T-cell (primary cell): ENCODE measurements around the gene LMNTD2. TPM values are rescaled to one million over a fixed set of nuclear protein-coding genes. Genes with fewer than 3 reads are reported as not detected.

Experiments
- ATAC-seq, 4 experiments: fragments of 200-7000 bp in 3 of 4; fragments of 150-1000 bp in 1 of 4; cut with Tn5 transposase; replicated peaks in 1 of 4; 1 replicate in 3 of 4; 2 replicates in 1 of 4; pipeline ENCODE4 v1.10.0; 2021; ENCODE audit warnings: moderate library complexity in 3 of 4, mild to moderate bottlenecking in 2 of 4, moderate number of reproducible peaks in 1 of 4
- CTCF ChIA-PET, 2 donors: fragments of 300-600 bp; sonication (Branson Sonifier 250); formaldehyde crosslinking; loops; one replicate each; lab custom pipeline; 2022; ENCODE audit warnings: antibody characterized with exemption in 2 of 2; lab: Charles Lee
- POLR2A ChIA-PET, 2 donors: fragments of 300-600 bp; sonication (Branson Sonifier 250); formaldehyde crosslinking; loops; one replicate each; lab custom pipeline; 2022; ENCODE audit warnings: antibody characterized with exemption in 2 of 2; lab: Charles Lee
- DNase-seq, 35 experiments: peaks; one replicate each; pipeline versions ENCODE4 v3.0.0 to v3.0.0-alpha.2; 2013 to 2023
- H3K27ac ChIP-seq: one replicate; pipeline ENCODE4 v1.5.1; 2013; ENCODE audit warnings: low read length
- H3K27me3 ChIP-seq, 2 experiments: replicated peaks in 1 of 2; 1 replicate in 1 of 2; 2 replicates in 1 of 2; pipeline versions ENCODE4 v1.6.1 to v1.7.0; 2013; ENCODE audit warnings: low read length in 1 of 2, mixed read lengths in 1 of 2; ENCODE audit not compliant: control insufficient read depth in 2 of 2, insufficient read depth in 2 of 2; ENCODE audit errors: extremely low read depth in 1 of 2
- H3K36me3 ChIP-seq, 2 donors: 1 replicate in 1 of 2; 2 replicates in 1 of 2; pipeline versions ENCODE4 v1.6.1 to v1.7.0; 2013; ENCODE audit warnings: low read length in 1 of 2; ENCODE audit not compliant: control insufficient read depth in 2 of 2, insufficient read depth in 1 of 2; ENCODE audit errors: extremely low read depth in 1 of 2
- H3K4me1 ChIP-seq, 2 experiments: 1 replicate in 1 of 2; 2 replicates in 1 of 2; pipeline versions ENCODE4 v1.6.1 to v1.7.0; 2013; ENCODE audit warnings: low read length in 2 of 2, mixed read lengths in 1 of 2; ENCODE audit not compliant: insufficient read depth in 2 of 2, control insufficient read depth in 1 of 2; ENCODE audit errors: extremely low read depth in 1 of 2
- H3K4me3 ChIP-seq, 2 donors: 1 replicate in 1 of 2; 2 replicates in 1 of 2; pipeline versions ENCODE4 v1.5.1 to v1.7.0; 2013; ENCODE audit warnings: mild to moderate bottlenecking in 2 of 2, low read length in 1 of 2, moderate library complexity in 1 of 2; ENCODE audit not compliant: control insufficient read depth in 1 of 2; ENCODE audit errors: extremely low read depth in 1 of 2
- H3K9me3 ChIP-seq: 2 replicates; pipeline ENCODE4 v1.7.0; 2013
- H3K27ac Mint-ChIP-seq, 2 donors: one replicate each; pipeline ENCODE4 v1.8.0; 2020 to 2021; ENCODE audit warnings: mild to moderate bottlenecking in 2 of 2, mixed read lengths in 2 of 2
- H3K27me3 Mint-ChIP-seq, 2 donors: one replicate each; pipeline ENCODE4 v1.8.0; 2021 to 2022; ENCODE audit warnings: mixed read lengths in 2 of 2
- H3K36me3 Mint-ChIP-seq: one replicate; pipeline ENCODE4 v1.8.0; 2021; ENCODE audit warnings: mixed read lengths
- H3K4me1 Mint-ChIP-seq, 3 donors: one replicate each; pipeline ENCODE4 v1.8.0; 2020 to 2022; ENCODE audit warnings: mixed read lengths in 3 of 3, mild to moderate bottlenecking in 1 of 3
- H3K4me3 Mint-ChIP-seq, 3 donors: one replicate each; pipeline ENCODE4 v1.8.0; 2020 to 2022; ENCODE audit warnings: mild to moderate bottlenecking in 3 of 3, mixed read lengths in 3 of 3, moderate library complexity in 3 of 3
- H3K9me3 Mint-ChIP-seq, 3 donors: one replicate each; pipeline ENCODE4 v1.8.0; 2020 to 2022; ENCODE audit warnings: mixed read lengths in 3 of 3
- WGBS: methylation state at CpG from one replicate; pipeline ENCODE4 v1.1.5; 2013; ENCODE audit warnings: missing lambda C conversion rate; ENCODE audit not compliant: insufficient coverage; 5-methylcytosine and 5-hydroxymethylcytosine counted together
- total RNA-seq, 35 experiments: library from RNA in 6 of 35; stranded (reverse) in 6 of 35; fragments of 120-200 nt in 1 of 35; gene quantifications; one replicate each; pipeline versions ENCODE4 v1.2.1 to v1.2.4 and lab custom pipeline; 2013 to 2026

The LMNTD2 gene
- total RNA-seq, 5 donors from 2014 or later (not counting 1 experiment from before 2014, with no cell fraction given): 5.1 to 13.4 (median 8.8) TPM

DNA sequence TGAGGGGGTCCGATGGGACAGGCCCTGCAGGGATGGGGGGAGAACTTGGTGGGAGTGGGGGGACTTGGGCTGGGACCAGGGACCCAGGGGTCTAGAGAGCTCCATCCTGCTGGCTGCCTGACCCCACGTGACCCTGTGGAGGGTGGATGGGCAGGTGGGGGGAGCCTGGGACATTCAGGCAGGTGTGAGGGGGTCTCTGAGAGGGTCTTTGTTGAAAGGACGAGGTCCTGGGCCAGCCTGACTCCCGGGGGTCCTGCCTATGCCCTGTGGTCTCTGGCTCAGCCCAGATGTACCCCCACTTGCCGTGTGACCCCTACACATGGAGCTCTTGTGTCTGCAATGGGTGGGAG is 15.7 kb downstream of the LMNTD2 start:
- no peaks in the 10 kb centered on the region for H3K9me3 Mint-ChIP-seq
- ChIA-PET POLR2A (no interaction called here), CTCF (no interaction called here)
- H3K27ac Mint-ChIP-seq: no peak overlapping the region
- no peaks in the 10 kb centered on the region for H3K4me1 ChIP-seq
- WGBS: 56% methylated on average over 4 of the region's 5 CpGs
- no peaks in the 10 kb centered on the region for H3K4me1 Mint-ChIP-seq
- no peaks in the 10 kb centered on the region for H3K27me3 Mint-ChIP-seq
- ATAC-seq (no peak), DNase-seq (no peak)
- H3K36me3 ChIP-seq: no peaks in the 10 kb centered on the region
- no peak overlapping the region for H3K4me3 Mint-ChIP-seq
- no peak overlapping the region for H3K4me3 ChIP-seq
- no peaks in the 10 kb centered on the region for H3K9me3 ChIP-seq
- H3K27ac ChIP-seq: no peak overlapping the region
- no peaks in the 10 kb centered on the region for H3K36me3 Mint-ChIP-seq
- peaks cover 0 to 5% of the 10 kb centered on the region in 2 experiments for H3K27me3 ChIP-seq

DNA sequence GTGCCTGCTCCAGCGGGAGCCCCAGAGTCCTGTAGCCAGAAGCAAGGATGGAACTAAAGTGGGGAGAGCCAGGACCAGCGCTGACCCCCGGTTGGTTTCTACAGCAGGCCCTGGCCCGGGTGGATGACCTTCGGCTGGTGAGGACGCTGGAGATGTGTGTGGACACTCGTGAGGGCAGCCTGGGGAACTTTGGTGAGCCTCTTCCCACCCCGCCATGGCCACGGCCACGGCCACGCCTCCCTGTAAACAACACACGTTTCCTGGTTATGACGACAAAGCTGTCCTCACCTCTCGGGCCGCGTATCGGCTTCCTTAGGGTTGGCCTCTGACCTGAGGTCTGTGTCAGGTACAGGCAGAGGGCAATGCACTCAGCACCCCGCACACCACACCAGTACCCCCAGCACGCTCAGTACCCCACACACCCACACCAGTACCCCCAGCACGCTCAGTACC is 19.1 kb downstream of the LMNTD2 start:
- POLR2A ChIA-PET: no interaction called here
- 84% methylated on average over 16 of the region's 20 CpGs for WGBS
- Mint-ChIP-seq H3K4me3 (no peak overlapping the region), H3K4me1 (peaks cover under 1 to 18% (median 16%) of the 10 kb centered on the region in 3 donors), H3K9me3 (no peaks in the 10 kb centered on the region), H3K36me3 (no peaks in the 10 kb centered on the region), H3K27me3 (no peaks in the 10 kb centered on the region), H3K27ac (no peak overlapping the region)
- Histone ChIP-seq H3K36me3 (peaks cover 0 to 4% of the 10 kb centered on the region in 2 donors), H3K4me1 (peaks cover 7 to 23% of the 10 kb centered on the region in 2 experiments), H3K9me3 (no peaks in the 10 kb centered on the region), H3K4me3 (no peak overlapping the region), H3K27ac (no peak overlapping the region), H3K27me3 (peaks cover 0 to 3% of the 10 kb centered on the region in 2 experiments)
- CTCF ChIA-PET: no interaction called here
- ATAC-seq (no peak), DNase-seq (no peak)

DNA sequence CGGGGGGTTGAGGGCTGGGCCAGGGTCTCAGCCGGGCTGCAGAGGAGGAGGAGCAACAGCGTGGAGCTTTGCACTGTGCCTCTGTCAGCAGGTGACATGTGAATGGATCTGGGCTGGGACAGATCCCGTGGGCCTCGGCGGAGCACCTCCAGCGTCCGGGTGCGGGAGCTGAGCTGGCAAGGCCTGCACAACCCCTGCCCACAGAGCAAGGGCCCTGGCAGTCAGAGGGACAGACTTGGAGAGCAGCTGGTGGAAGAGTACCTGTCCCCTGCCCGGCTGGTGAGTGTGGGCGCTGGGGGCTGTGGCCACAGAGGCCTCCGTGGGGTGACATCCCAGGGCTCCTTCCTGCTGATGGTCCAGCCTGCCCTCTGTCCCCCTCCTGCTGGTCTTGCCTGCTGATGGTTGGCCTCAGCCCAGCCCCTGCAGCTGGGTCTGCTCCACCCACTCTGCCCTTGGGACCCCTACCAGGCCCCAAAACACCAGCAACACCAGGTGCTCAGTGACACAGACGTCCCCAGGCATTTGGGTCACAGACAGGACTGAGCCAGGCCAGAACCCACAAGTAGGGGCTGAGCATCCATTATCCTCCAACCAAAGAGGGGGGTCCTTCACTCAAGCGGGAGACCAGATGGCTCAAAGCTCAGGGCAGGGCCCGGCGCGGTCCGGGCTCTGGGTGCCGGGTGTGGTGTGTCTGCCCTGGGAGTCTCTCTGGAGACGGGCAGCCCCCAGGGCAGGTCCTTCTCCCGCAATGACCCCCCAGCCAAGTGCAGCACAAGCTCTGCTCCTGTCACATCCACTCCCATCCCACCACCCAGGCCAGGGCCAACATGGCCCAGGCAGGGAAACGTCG is 19.7 kb downstream of the LMNTD2 start:
- WGBS: 96% methylated on average over 16 of the region's 23 CpGs

DNA sequence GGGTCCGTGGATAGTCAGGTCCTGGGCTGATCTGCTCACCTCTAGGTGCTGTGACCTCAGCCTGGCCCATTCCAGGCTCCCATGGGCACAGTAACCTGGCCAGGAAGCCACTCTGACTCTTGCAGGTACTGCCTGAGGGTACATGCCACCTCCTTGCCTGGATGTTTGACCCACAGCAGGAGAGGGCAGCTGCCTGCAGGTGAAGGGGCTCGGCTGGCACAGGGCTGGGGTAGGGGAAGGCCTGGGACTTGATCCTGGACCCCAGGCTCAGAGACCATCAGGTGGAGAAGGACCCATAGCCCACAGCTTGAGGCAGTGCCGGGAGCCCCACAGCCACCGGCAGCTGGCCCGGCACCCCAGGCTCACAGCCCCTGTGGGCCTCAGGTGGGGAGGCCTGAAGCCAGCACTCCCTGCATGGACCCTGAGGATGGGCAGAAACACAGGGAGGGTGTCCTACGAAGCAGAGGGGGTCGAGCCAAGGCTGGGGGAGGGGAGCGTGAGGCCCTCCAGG is 20.5 kb downstream of the LMNTD2 start:
- Mint-ChIP-seq H3K27me3 (no peaks in the 10 kb centered on the region), H3K36me3 (no peaks in the 10 kb centered on the region), H3K4me1 (peaks cover 5 to 23% (median 20%) of the 10 kb centered on the region in 3 donors), H3K9me3 (no peaks in the 10 kb centered on the region), H3K27ac (no peak overlapping the region), H3K4me3 (no peak overlapping the region)
- no peak overlapping the region for H3K27ac ChIP-seq
- 86% methylated on average over 8 of the region's 8 CpGs for WGBS
- peaks cover 0 to 4% of the 10 kb centered on the region in 2 donors for H3K36me3 ChIP-seq
- peaks cover 0 to 3% of the 10 kb centered on the region in 2 experiments for H3K27me3 ChIP-seq
- H3K4me3 ChIP-seq: no peak overlapping the region
- POLR2A ChIA-PET: no interaction called here
- DNase-seq (peak in 1 of 35 experiments; percentile 7), ATAC-seq (no peak)
- CTCF ChIA-PET: no interaction called here
- no peaks in the 10 kb centered on the region for H3K9me3 ChIP-seq
- peaks cover 11 to 28% of the 10 kb centered on the region in 2 experiments for H3K4me1 ChIP-seq

More for the DNA sequence above, 19.7 kb downstream of the LMNTD2 start:
- ChIA-PET POLR2A (no interaction called here), CTCF (no interaction called here)
- H3K27ac Mint-ChIP-seq: no peak overlapping the region
- no peak overlapping the region for H3K4me3 Mint-ChIP-seq
- peak in 1 of 35 experiments; percentile 1 for DNase-seq
- H3K4me3 ChIP-seq: no peak overlapping the region
- no peaks in the 10 kb centered on the region for H3K9me3 ChIP-seq
- peaks cover 11 to 28% of the 10 kb centered on the region in 2 experiments for H3K4me1 ChIP-seq
- no peak overlapping the region for H3K27ac ChIP-seq
- no peaks in the 10 kb centered on the region for H3K36me3 Mint-ChIP-seq
- H3K27me3 ChIP-seq: peaks cover 0 to 3% of the 10 kb centered on the region in 2 experiments
- H3K36me3 ChIP-seq: peaks cover 0 to 4% of the 10 kb centered on the region in 2 donors
- ATAC-seq: no peak
- H3K9me3 Mint-ChIP-seq: no peaks in the 10 kb centered on the region
- H3K27me3 Mint-ChIP-seq: no peaks in the 10 kb centered on the region
- peaks cover 5 to 23% (median 20%) of the 10 kb centered on the region in 3 donors for H3K4me1 Mint-ChIP-seq

DNA sequence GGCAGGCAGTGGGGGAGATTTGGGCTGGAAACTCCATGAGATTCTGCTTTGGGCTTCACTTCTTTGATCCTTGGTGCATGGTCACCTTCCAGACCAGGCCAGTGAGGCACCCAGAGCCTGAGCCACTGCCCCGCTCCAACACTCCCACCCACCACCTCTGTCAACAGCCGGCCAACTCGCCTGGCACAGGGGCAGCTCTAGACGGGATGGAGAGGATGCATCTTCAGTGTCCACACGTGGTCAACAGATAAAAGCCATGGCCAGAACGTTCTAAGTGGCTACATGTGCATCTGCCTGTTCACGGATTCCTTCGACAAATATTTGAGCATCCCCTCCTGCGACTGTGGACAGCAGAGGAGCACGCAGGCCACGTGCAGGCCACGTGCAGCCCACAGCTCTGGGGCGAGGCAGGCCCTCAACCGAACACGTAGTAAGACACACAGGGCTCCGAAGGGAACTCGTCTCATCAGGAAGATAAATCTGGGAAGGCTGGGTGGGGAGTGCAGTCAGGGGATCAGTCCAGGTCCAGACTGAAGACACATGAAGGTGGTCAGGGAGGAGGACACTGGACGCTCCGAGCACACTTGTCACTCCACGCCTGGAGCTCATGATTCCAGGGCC is 22.0 kb downstream of the LMNTD2 start:
- no peak overlapping the region for H3K27ac ChIP-seq
- no peak overlapping the region for H3K4me3 Mint-ChIP-seq
- ATAC-seq (no peak), DNase-seq (peak in 1 of 35 experiments; percentile 4)
- no peaks in the 10 kb centered on the region for H3K27me3 Mint-ChIP-seq
- ChIA-PET POLR2A (no interaction called here), CTCF (no interaction called here)
- H3K36me3 Mint-ChIP-seq: no peaks in the 10 kb centered on the region
- peak overlapping the region; percentile 55 to 78 for H3K27ac Mint-ChIP-seq
- no peaks in the 10 kb centered on the region for H3K9me3 ChIP-seq
- peaks cover 4% of the 10 kb centered on the region in 2 donors for H3K36me3 ChIP-seq
- H3K4me1 ChIP-seq: peaks cover 11 to 41% of the 10 kb centered on the region in 2 experiments
- H3K27me3 ChIP-seq: no peaks in the 10 kb centered on the region
- 95% methylated on average over 16 of the region's 20 CpGs for WGBS
- no peak overlapping the region for H3K4me3 ChIP-seq
- H3K4me1 Mint-ChIP-seq: peaks cover 5 to 27% (median 23%) of the 10 kb centered on the region in 3 donors
- H3K9me3 Mint-ChIP-seq: no peaks in the 10 kb centered on the region

DNA sequence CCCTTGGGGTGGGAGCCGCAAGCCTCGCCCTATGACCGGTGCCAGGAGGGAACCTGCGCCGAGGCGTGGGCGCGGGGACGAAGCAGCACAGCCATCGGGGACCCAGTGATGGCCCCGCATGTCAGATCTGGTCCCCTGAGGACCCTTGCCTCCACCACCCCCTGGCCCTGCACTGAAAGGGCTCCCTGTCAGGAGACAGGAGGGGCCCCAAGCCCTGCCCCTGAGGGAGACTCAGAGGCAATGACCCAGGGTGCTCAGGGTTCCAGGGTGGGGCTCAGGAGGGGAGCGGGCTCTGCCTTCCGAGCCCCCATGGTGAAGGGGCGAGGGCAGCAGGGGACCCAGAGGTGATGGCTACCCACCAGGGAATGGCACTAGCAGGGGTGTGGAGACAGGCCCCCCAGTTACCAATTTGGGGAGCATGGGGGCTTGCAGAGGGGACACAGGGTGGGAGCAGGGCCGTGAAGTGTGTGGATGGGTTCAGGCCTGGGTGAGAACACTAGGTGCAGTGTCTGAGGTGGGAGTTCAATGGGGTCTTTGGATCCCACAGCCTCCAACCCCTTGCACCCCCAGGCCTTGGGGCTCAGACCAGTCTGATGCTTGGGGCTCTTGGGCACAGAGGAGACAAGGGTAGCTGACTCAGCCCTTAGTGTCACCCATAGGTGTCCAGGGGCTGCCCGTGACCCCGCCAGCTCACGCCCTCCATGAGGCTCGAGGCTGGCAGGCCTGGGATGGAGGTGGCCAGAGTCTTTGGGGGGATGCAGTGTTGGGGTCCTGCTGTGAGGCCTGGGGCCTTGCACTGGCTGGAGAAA is 22.7 kb downstream of the LMNTD2 start:
- CTCF ChIA-PET: interaction anchor here in 1 of 2 donors (0.8 kb wide), 1 partner anchor 66 kb away, joined by 3 read pairs; no protein-coding TSS in a partner anchor

More for the DNA sequence above, 22.7 kb downstream of the LMNTD2 start:
- peak overlapping the region; percentile 74 to 78 for H3K27ac Mint-ChIP-seq
- Histone ChIP-seq H3K4me1 (peaks cover 11 to 48% of the 10 kb centered on the region in 2 experiments), H3K27me3 (no peaks in the 10 kb centered on the region), H3K27ac (peak overlapping the region; percentile 89), H3K9me3 (no peaks in the 10 kb centered on the region), H3K4me3 (peak overlapping the region; percentile 49 to 53), H3K36me3 (peaks cover 4 to 10% of the 10 kb centered on the region in 2 donors)
- peak overlapping the region; percentile 54 to 91 (median 68) for H3K4me3 Mint-ChIP-seq
- H3K36me3 Mint-ChIP-seq: no peaks in the 10 kb centered on the region
- H3K27me3 Mint-ChIP-seq: no peaks in the 10 kb centered on the region
- POLR2A ChIA-PET: no interaction called here
- DNase-seq (peak in 1 of 35 experiments; percentile 4), ATAC-seq (no peak)
- peaks cover 5 to 27% (median 23%) of the 10 kb centered on the region in 3 donors for H3K4me1 Mint-ChIP-seq
- WGBS: 21% methylated on average over 12 of the region's 19 CpGs
- no peaks in the 10 kb centered on the region for H3K9me3 Mint-ChIP-seq
